ENCODE data around the gene KHDRBS2. TPM values are rescaled to one million over a fixed set of nuclear protein-coding genes. Genes with fewer than 3 reads are reported as not detected.

Gene KHDRBS2
- total RNA-seq, 1 experiment from 2014 or later: 2.7 TPM

GRCh38 chr6:62146954-62147853, 138.8 kb downstream of the KHDRBS2 start:
- H3K4me3 Mint-ChIP-seq: no peak overlapping the region
- Histone ChIP-seq H3K27ac (ENCODE audit: insufficient read length, low read depth, low read length) (no peak overlapping the region), H4K91ac (ENCODE audit: insufficient read length, low read depth, low read length) (no peak overlapping the region), H3K56ac (ENCODE audit: insufficient read length, low read depth, low read length) (no peak overlapping the region), H4K20me1 (ENCODE audit: control insufficient read depth, insufficient read depth, insufficient read length) (no peaks in the 10 kb centered on the region), H3T11ph (ENCODE audit: low read length) (no peak overlapping the region), H3K4ac (ENCODE audit: low read depth, low read length) (no peak overlapping the region), H3K27me3 (ENCODE audit: insufficient read depth, low read length) (no peaks in the 10 kb centered on the region), H3K9ac (ENCODE audit: extremely low read depth, insufficient read length, low read length) (no peak overlapping the region), H2BK5ac (ENCODE audit: insufficient read length, low read length) (no peak overlapping the region), H3K4me1 (ENCODE audit: insufficient read depth, low read length) (no peaks in the 10 kb centered on the region), H4K5ac (ENCODE audit: insufficient read length, low read depth, low read length) (no peak overlapping the region), H3K9me3 (ENCODE audit: control insufficient read depth, low read depth, low read length) (no peaks in the 10 kb centered on the region), H3K23me2 (ENCODE audit: insufficient read length, low read depth, low read length, poor library complexity, severe bottlenecking) (no peaks in the 10 kb centered on the region), H3K4me2 (ENCODE audit: insufficient read depth, insufficient read length, low read length) (no peak overlapping the region), H2BK20ac (ENCODE audit: low read depth, low read length, poor library complexity, severe bottlenecking) (no peak overlapping the region), H2AFZ (ENCODE audit: low read length) (no peak overlapping the region), H3K23ac (ENCODE audit: insufficient read length, low read depth, low read length) (no peak overlapping the region), H3K79me1 (ENCODE audit: insufficient read depth, low read depth, low read length, poor library complexity, severe bottlenecking) (no peaks in the 10 kb centered on the region), H2BK120ac (ENCODE audit: low read depth, low read length, poor library complexity, severe bottlenecking) (no peak overlapping the region), H2BK12ac (ENCODE audit: insufficient read length, low read depth, low read length) (no peak overlapping the region), H4K8ac (replicated peaks; ENCODE audit: insufficient read length, low read depth, low read length) (no peak overlapping the region), H2BK15ac (ENCODE audit: low read depth, low read length) (no peak overlapping the region), H3K79me2 (ENCODE audit: insufficient read depth, low read length) (no peaks in the 10 kb centered on the region), H3K18ac (ENCODE audit: insufficient read length, low read depth, low read length) (no peak overlapping the region), H3K14ac (ENCODE audit: insufficient read depth, low read length) (no peak overlapping the region), H2AK5ac (ENCODE audit: insufficient read length, low read length) (no peak overlapping the region)
- no peaks in the 10 kb centered on the region for H3K27me3 Mint-ChIP-seq (ENCODE audit: low read depth)
- WGBS (ENCODE audit: extremely low coverage, insufficient read length, low lambda C conversion rate): no CpG with 5 or more reads among the region's 4 CpGs
- no peaks in the 10 kb centered on the region for H3K36me3 Mint-ChIP-seq (ENCODE audit: insufficient read depth in 1 of 3, low read depth in 3 of 3)
- no peak for DNase-seq
- no peak for TF ChIP-seq CTCF (conservative IDR thresholded peaks at IDR 0.05)
- no peak overlapping the region for H3K27ac Mint-ChIP-seq
- H3K4me1 Mint-ChIP-seq: peaks cover 0 to 12% of the 10 kb centered on the region in 2 experiments; a peak in 3 of 4 replicates
- no peaks in the 10 kb centered on the region for H3K9me3 Mint-ChIP-seq

Measured in H9 (cell line).